H1 (cell line): ENCODE data around the gene RADX. TPM values are rescaled to one million over a fixed set of nuclear protein-coding genes. Genes with fewer than 3 reads are reported as not detected.

ENCODE experiments used
- CTCF ChIA-PET: fragments of 300-600 bp; sonication (Branson Sonifier 250); formaldehyde crosslinking; loops from one replicate; lab custom pipeline; 2021; ENCODE audit not compliant: partially characterized antibody; lab: Charles Lee
- POLR2A ChIA-PET: fragments of 300-600 bp; sonication (Branson Sonifier 250); formaldehyde crosslinking; loops from one replicate; lab custom pipeline; 2021; ENCODE audit warnings: inconsistent platforms; ENCODE audit not compliant: partially characterized antibody; lab: Charles Lee
- DNase-seq, 2 experiments: peaks; one replicate each; pipeline versions ENCODE4 v3.0.0 to v3.0.0-alpha.2; 2010 to 2022; ENCODE audit warnings: low spot score in 2 of 2, low read depth in 1 of 2, mixed read lengths in 1 of 2
- FAIRE-seq: peaks from 2 replicates; lab custom pipeline; 2011; peaks lifted over from hg19 to GRCh38; lab: Jason Lieb, UNC
- H2AFZ ChIP-seq: 2 replicates; pipeline ENCODE4 v1.8.1; 2012; ENCODE audit warnings: low read length, inconsistent platforms
- H2AK5ac ChIP-seq: 2 replicates; pipeline ENCODE4 v1.6.1; 2013; ENCODE audit warnings: low read depth, low read length
- H2BK120ac ChIP-seq: replicated peaks from 2 replicates; pipeline ENCODE3; 2013; ENCODE audit warnings: low read depth, low read length, inconsistent platforms
- H2BK12ac ChIP-seq: 2 replicates; pipeline ENCODE4 v1.6.1; 2013; ENCODE audit warnings: low read depth, low read length
- H2BK15ac ChIP-seq: 2 replicates; pipeline ENCODE4 v1.6.1; 2013; ENCODE audit warnings: low read length
- H2BK20ac ChIP-seq: 2 replicates; pipeline ENCODE4 v1.6.1; 2013; ENCODE audit warnings: low read length
- H2BK5ac ChIP-seq: 2 replicates; pipeline ENCODE4 v1.6.1; 2013; ENCODE audit warnings: low read depth, low read length
- H3K14ac ChIP-seq: 2 replicates; pipeline ENCODE4 v1.6.1; 2013; ENCODE audit warnings: inconsistent platforms; ENCODE audit not compliant: insufficient read length
- H3K18ac ChIP-seq: 2 replicates; pipeline ENCODE4 v1.6.1; 2013; ENCODE audit warnings: low read length; ENCODE audit errors: extremely low read depth
- H3K23ac ChIP-seq: 2 replicates; pipeline ENCODE4 v1.6.1; 2013; ENCODE audit warnings: inconsistent platforms; ENCODE audit not compliant: insufficient read length
- H3K23me2 ChIP-seq: 2 replicates; pipeline ENCODE4 v1.6.1; 2013; ENCODE audit warnings: low read depth, low read length
- H3K27ac ChIP-seq: 2 replicates; pipeline ENCODE4 v1.6.1; 2011; ENCODE audit warnings: low read depth, low read length, inconsistent platforms
- H3K27me3 ChIP-seq, 4 experiments: replicated peaks in 1 of 4; 1 replicate in 1 of 4; 2 replicates in 3 of 4; pipeline versions ENCODE4 v1.6.1 to v1.8.1; 2011 to 2013; ENCODE audit warnings: low read length in 3 of 4, mild to moderate bottlenecking in 3 of 4, inconsistent platforms in 2 of 4, mixed read lengths in 2 of 4, moderate library complexity in 1 of 4; ENCODE audit not compliant: control insufficient read depth in 3 of 4, insufficient read depth in 3 of 4; ENCODE audit errors: extremely low read depth in 1 of 4
- H3K36me3 ChIP-seq, 4 experiments: 2 replicates each; pipeline versions ENCODE4 v1.6.1 to v1.8.1; 2011 to 2013; ENCODE audit warnings: mild to moderate bottlenecking in 4 of 4, low read length in 3 of 4, moderate library complexity in 2 of 4, control low read depth in 1 of 4, inconsistent platforms in 1 of 4; ENCODE audit not compliant: insufficient read depth in 4 of 4, control insufficient read depth in 2 of 4
- H3K4ac ChIP-seq: replicated peaks from 2 replicates; pipeline ENCODE3; 2013; ENCODE audit warnings: low read length, low read depth, mixed read lengths, inconsistent platforms; ENCODE audit not compliant: insufficient read length
- H3K4me1 ChIP-seq, 4 experiments: replicated peaks in 1 of 4; 1 replicate in 1 of 4; 2 replicates in 3 of 4; pipeline versions ENCODE4 v1.6.1 to v1.8.1; 2011 to 2013; ENCODE audit warnings: low read length in 3 of 4, inconsistent platforms in 2 of 4, mixed read lengths in 1 of 4; ENCODE audit not compliant: insufficient read depth in 4 of 4, control insufficient read depth in 3 of 4
- H3K4me2 ChIP-seq, 2 experiments: 2 replicates each; pipeline versions ENCODE4 v1.6.1 to v1.8.1; 2011 to 2013; ENCODE audit warnings: low read depth in 2 of 2, low read length in 2 of 2, control low read depth in 1 of 2, inconsistent platforms in 1 of 2, mild to moderate bottlenecking in 1 of 2; ENCODE audit not compliant: insufficient read depth in 1 of 2
- H3K4me3 ChIP-seq, 4 experiments: fragments of 200-600, 300-600 bp in 1 of 4; sonication (generic), shearing (Covaris generic), sonication (Bioruptor Twin) in 1 of 4; 2 replicates each; pipeline versions ENCODE4 v1.5.1 to v1.8.1; 2011 to 2016; ENCODE audit warnings: low read length in 4 of 4, low read depth in 3 of 4, control low read depth in 2 of 4, inconsistent platforms in 2 of 4, mild to moderate bottlenecking in 2 of 4, mixed read lengths in 1 of 4, moderate library complexity in 1 of 4; ENCODE audit not compliant: insufficient read depth in 2 of 4; ENCODE audit errors: extremely low read depth in 1 of 4
- H3K56ac ChIP-seq: replicated peaks from 2 replicates; pipeline ENCODE3; 2013; ENCODE audit warnings: low read depth, mild to moderate bottlenecking, mixed read lengths, low read length, inconsistent platforms; ENCODE audit not compliant: insufficient read length
- H3K79me1 ChIP-seq: 2 replicates; pipeline ENCODE4 v1.6.1; 2013; ENCODE audit warnings: low read depth, low read length, control low read depth
- H3K79me2 ChIP-seq, 2 experiments: 2 replicates each; pipeline versions ENCODE4 v1.6.1 to v1.8.1; 2012 to 2013; ENCODE audit warnings: low read length in 2 of 2, mild to moderate bottlenecking in 2 of 2, inconsistent platforms in 1 of 2; ENCODE audit not compliant: insufficient read depth in 2 of 2, control insufficient read depth in 1 of 2
- H3K9ac ChIP-seq, 4 experiments: replicated peaks in 1 of 4; 1 replicate in 1 of 4; 2 replicates in 3 of 4; pipeline versions ENCODE4 v1.6.1 to v1.8.1; 2011 to 2013; ENCODE audit warnings: low read depth in 3 of 4, low read length in 3 of 4, control low read depth in 2 of 4, mild to moderate bottlenecking in 2 of 4, moderate library complexity in 2 of 4, inconsistent platforms in 1 of 4; ENCODE audit errors: extremely low read depth in 1 of 4
- H3K9me3 ChIP-seq, 2 experiments: 2 replicates each; pipeline versions ENCODE4 v1.6.1 to v1.8.1; 2012 to 2013; ENCODE audit warnings: mild to moderate bottlenecking in 2 of 2, moderate library complexity in 2 of 2, control low read depth in 1 of 2, inconsistent platforms in 1 of 2, low read depth in 1 of 2, low read length in 1 of 2, mixed read lengths in 1 of 2; ENCODE audit not compliant: insufficient read depth in 2 of 2
- H4K20me1 ChIP-seq, 2 experiments: replicated peaks in 1 of 2; 2 replicates each; pipeline versions ENCODE3 to v1.8.1; 2011 to 2013; ENCODE audit warnings: inconsistent platforms in 2 of 2, low read length in 2 of 2, mild to moderate bottlenecking in 1 of 2; ENCODE audit not compliant: insufficient read depth in 2 of 2, control insufficient read depth in 1 of 2
- H4K5ac ChIP-seq: 2 replicates; pipeline ENCODE4 v1.6.1; 2013; ENCODE audit warnings: low read length, low read depth, mixed read lengths, inconsistent platforms; ENCODE audit not compliant: insufficient read length
- H4K8ac ChIP-seq: 2 replicates; pipeline ENCODE4 v1.8.0; 2013; ENCODE audit warnings: mild to moderate bottlenecking, moderate library complexity, low read length, inconsistent platforms; ENCODE audit not compliant: insufficient read depth; ENCODE audit errors: extremely low read depth
- H4K91ac ChIP-seq: replicated peaks from 2 replicates; pipeline ENCODE3; 2013; ENCODE audit warnings: low read length, mixed read lengths, inconsistent platforms; ENCODE audit not compliant: insufficient read length
- JUND ChIP-seq: IDR thresholded peaks from 2 replicates; pipeline ENCODE4 v1.6.1; 2011; ENCODE audit warnings: mild to moderate bottlenecking, improper control_type of control experiment, low read length
- MAFK ChIP-seq: IDR thresholded peaks from 2 replicates; pipeline ENCODE4 v1.6.1; 2012; ENCODE audit warnings: low read depth, mild to moderate bottlenecking, improper control_type of control experiment, low read length
- MAX ChIP-seq: IDR thresholded peaks from 2 replicates; pipeline ENCODE4 v1.6.1; 2012; ENCODE audit warnings: inconsistent platforms
- PHF8 ChIP-seq: fragments of 200-600 bp; sonication (generic); conservative IDR thresholded peaks from 2 replicates; pipeline ENCODE4 v1.7.1; 2012; ENCODE audit warnings: low read depth, mild to moderate bottlenecking, inconsistent platforms, low read length, moderate library complexity
- TEAD4 ChIP-seq: IDR thresholded peaks from 2 replicates; pipeline ENCODE4 v1.6.1; 2012; ENCODE audit warnings: low read depth, low read length, inconsistent platforms, mixed read lengths
- YY1 ChIP-seq: IDR thresholded peaks from 2 replicates; pipeline ENCODE4 v1.6.1; 2011; ENCODE audit warnings: low read depth, mild to moderate bottlenecking, low read length
- polyA plus RNA-seq, 7 experiments: library from polyadenylated mRNA; depleted of rRNA in 3 of 7; stranded (reverse) in 5 of 7; unstranded in 2 of 7; fragments of >200 nt in 5 of 7; fragments of 200-250 nt in 2 of 7; gene quantifications; 1 replicate in 5 of 7; 2 replicates in 1 of 7; 4 replicates in 1 of 7; pipeline versions ENCODE4 v1.2.1 to v1.2.3, GENCODE V29; 2011 to 2013; ENCODE audit warnings: missing spikeins in 2 of 7, mixed read lengths in 2 of 7
- total RNA-seq: library from RNA; stranded (reverse); fragmentation: NEBNext Ultra II Directional; extraction: Animal tissue kit (Norgen Biotek cat#: 25700); gene quantifications from 2 replicates; pipeline ENCODE4 v1.2.1, GENCODE V29; 2021

The RADX gene
- total and polyA plus RNA-seq, 2 of the 8 experiments (the other 6 are each of a cell fraction or from before 2014, with no cell fraction given) = 1.7 to 4.5 TPM

DNA sequence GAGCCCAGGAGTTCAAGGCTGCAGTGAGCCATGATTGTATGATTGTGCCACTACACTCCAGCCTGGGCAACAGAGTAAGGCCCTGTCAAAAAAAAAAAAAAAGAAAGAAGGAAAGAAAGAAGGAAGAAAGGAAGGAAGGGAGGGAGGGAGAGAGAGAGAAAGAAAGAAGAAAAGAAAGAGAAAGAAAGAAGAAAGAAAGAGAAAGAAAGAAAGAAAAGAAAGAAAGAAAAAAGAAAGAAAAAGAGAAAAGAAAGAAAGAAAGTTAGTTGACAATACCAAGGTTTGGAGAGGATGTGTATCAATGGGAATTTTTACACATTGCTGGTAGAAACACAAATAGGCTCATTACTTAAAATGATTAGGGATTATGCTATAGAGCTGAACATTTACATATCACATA lies 19.8 kb downstream of the RADX start:
- no peak overlapping the region for H4K8ac ChIP-seq
- H2BK12ac ChIP-seq = no peak overlapping the region
- H2BK5ac ChIP-seq = no peak overlapping the region
- no peaks in the 10 kb centered on the region for H3K27me3 ChIP-seq
- H3K14ac ChIP-seq = no peak overlapping the region
- H4K5ac ChIP-seq = no peak overlapping the region
- no peak overlapping the region for H3K27ac ChIP-seq
- no peak overlapping the region for H3K9ac ChIP-seq
- no peak overlapping the region for H2BK15ac ChIP-seq
- H4K20me1 ChIP-seq = no peaks in the 10 kb centered on the region
- no peak overlapping the region for H4K91ac ChIP-seq
- TF ChIP-seq TEAD4 (no peak), MAX (no peak), YY1 (no peak), JUND (no peak), MAFK (no peak), PHF8 (no peak)
- no peaks in the 10 kb centered on the region for H3K79me2 ChIP-seq
- H3K4me3 ChIP-seq = no peak overlapping the region
- DNase-seq (no peak), FAIRE-seq (no peak)
- H3K23me2 ChIP-seq = no peaks in the 10 kb centered on the region
- H3K18ac ChIP-seq = no peak overlapping the region
- H3K79me1 ChIP-seq = no peaks in the 10 kb centered on the region
- no peak overlapping the region for H3K4ac ChIP-seq
- no peak overlapping the region for H2AK5ac ChIP-seq
- H2BK120ac ChIP-seq = no peak overlapping the region
- H3K23ac ChIP-seq = no peak overlapping the region
- no peak overlapping the region for H3K4me2 ChIP-seq
- ChIA-PET CTCF (no interaction called here), POLR2A (no interaction called here)
- no peaks in the 10 kb centered on the region for H3K4me1 ChIP-seq
- H2AFZ ChIP-seq = no peak overlapping the region
- no peaks in the 10 kb centered on the region for H3K9me3 ChIP-seq
- no peaks in the 10 kb centered on the region for H3K36me3 ChIP-seq
- H3K56ac ChIP-seq = no peak overlapping the region
- no peak overlapping the region for H2BK20ac ChIP-seq
